GM18505 (cell line): ENCODE results near the gene APBB3.

Experiments used
- ATAC-seq: cut with Tn5 transposase; IDR thresholded peaks from one replicate; pipeline ENCODE4 v1.9.1; 2021; ENCODE audit not compliant: unreplicated experiment
- POLR2A ChIP-seq: IDR thresholded peaks from 4 replicates; pipeline ENCODE4 v1.6.1; 2011; ENCODE audit warnings: borderline replicate concordance; ENCODE audit not compliant: insufficient read depth, insufficient read length; ENCODE audit errors: extremely low read depth

The APBB3 gene

DNA sequence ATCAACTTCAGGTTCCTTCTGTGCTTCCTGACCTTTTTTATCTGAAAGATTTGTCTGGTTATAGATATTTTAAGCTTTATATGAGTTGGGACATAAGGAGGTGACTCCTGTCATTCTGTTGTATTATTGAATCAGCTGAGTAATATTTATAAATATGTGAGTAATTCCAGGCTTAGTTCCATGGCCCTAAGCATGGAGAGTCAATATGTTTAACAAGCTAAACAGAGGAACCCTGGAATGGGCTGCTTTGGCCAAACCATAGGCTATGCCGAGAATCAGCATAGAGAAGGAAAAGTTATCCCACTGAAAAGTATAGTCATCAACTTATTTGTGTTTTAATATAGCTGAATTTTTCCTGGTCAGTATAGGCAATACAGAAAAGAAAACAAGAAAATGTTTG, 24.2 kb downstream of the APBB3 start:
- no peak for TF ChIP-seq POLR2A
- no peak for ATAC-seq

DNA sequence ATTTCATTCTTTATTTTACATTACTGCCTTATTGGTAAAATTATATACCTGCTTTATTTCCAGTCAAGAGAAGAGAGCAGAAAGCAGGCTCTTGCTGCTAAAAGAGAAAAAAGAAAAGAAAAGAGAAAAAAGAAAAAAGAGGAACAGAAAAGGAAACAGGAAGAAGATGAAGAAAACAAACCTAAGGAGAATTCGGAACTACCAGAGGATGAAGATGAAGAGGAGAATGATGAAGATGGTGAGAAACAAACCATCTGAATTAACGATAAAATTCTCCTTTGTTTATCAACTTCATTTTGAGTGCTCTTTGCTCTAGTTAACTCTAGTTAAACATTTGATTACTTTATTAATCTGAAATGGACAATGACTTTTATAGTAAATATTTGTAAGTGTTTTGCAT, 40.4 kb downstream of the APBB3 start:
- TF ChIP-seq POLR2A, result no peak
- no peak for ATAC-seq

GRCh38 chr5:140513124-140513523, 51.3 kb downstream of the APBB3 start:
- TF ChIP-seq POLR2A, result no peak
- ATAC-seq, result no peak

- no peak for TF ChIP-seq POLR2A
- no peak for ATAC-seq
Observed at GRCh38 chr5:140509898-140510297, 54.5 kb downstream of the APBB3 start.
